ENCODE data around the gene ABHD17B.
A peak's percentile ranks its signal among the peaks of the same experiment; 100 is the strongest.

Gene ABHD17B

DNA sequence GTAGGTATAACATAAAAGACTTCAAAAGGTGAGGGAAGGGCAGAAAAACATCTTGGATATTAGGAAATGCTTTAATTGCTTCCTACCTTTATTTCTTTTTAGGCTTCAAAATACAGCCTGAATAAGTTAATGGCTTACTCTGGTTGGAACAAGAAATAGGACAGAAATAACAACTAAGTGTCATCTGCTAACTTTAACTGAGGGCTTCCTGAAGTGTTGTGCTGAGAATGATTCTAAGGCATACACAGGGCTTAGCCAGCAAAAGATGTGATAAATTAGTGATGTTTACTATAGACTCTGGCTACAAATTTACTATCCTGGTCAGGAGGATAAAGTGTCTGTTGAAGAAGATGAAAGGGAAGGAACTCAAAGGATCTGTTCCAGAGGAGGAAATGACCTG, 34.2 kb downstream of the ABHD17B start:
- Mint-ChIP-seq H3K4me3 (no peak overlapping the region), H3K27ac (no peak overlapping the region), H3K4me1 (ENCODE audit: low read depth) (peaks cover 18% of the 10 kb centered on the region), H3K9me3 (peaks cover 29% of the 10 kb centered on the region), H3K27me3 (no peaks in the 10 kb centered on the region), H3K36me3 (ENCODE audit: low read depth) (peaks cover 45% of the 10 kb centered on the region)
- no peak for DNase-seq

DNA sequence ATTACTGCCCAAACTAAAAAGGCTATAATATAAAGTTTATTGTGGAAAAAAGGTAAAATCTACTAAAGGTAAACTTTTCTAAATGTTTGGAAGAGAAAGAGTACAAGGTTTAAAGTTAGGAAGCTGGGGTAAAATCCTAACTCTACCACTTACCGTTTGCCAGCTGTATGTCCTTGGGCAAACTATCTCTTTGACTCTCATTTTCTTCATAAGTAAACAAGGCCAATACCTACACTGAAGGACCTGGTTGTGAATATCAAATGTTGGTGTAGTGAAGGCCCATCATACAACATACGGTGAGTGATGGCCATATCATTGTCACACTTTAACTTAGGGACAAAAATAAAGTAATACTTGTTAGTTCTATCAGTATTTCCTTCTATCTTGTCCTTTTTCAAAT, 34.9 kb downstream of the ABHD17B start:
- peaks cover 26% of the 10 kb centered on the region for H3K9me3 Mint-ChIP-seq
- no peaks in the 10 kb centered on the region for H3K27me3 Mint-ChIP-seq
- H3K27ac Mint-ChIP-seq: no peak overlapping the region
- no peak for DNase-seq
- peaks cover 45% of the 10 kb centered on the region for H3K36me3 Mint-ChIP-seq (ENCODE audit: low read depth)
- H3K4me3 Mint-ChIP-seq: no peak overlapping the region
- H3K4me1 Mint-ChIP-seq (ENCODE audit: low read depth): peaks cover 18% of the 10 kb centered on the region

DNA sequence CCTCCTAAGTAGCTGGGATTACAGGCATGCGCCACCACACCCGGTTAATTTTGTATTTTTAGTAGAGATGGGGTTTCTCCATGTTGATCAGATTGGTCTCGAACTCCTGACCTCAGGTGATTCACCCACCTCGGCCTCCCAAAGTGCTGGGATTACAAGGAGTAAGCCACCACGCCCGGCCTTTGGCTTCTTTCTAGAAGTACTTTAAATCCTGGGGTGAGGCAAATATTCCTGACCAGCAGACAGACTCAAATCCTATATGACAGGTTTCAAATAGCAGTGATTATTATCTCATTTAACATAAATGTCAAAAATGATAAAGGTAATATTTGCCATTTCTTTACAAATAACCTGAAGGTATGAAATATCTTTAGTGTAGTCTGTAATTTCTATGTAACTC, 35.6 kb downstream of the ABHD17B start:
- Mint-ChIP-seq H3K4me1 (ENCODE audit: low read depth) (peaks cover 16% of the 10 kb centered on the region), H3K4me3 (no peak overlapping the region), H3K27me3 (no peaks in the 10 kb centered on the region), H3K36me3 (ENCODE audit: low read depth) (peaks cover 49% of the 10 kb centered on the region), H3K27ac (no peak overlapping the region), H3K9me3 (peaks cover 22% of the 10 kb centered on the region)
- no peak for DNase-seq

DNA sequence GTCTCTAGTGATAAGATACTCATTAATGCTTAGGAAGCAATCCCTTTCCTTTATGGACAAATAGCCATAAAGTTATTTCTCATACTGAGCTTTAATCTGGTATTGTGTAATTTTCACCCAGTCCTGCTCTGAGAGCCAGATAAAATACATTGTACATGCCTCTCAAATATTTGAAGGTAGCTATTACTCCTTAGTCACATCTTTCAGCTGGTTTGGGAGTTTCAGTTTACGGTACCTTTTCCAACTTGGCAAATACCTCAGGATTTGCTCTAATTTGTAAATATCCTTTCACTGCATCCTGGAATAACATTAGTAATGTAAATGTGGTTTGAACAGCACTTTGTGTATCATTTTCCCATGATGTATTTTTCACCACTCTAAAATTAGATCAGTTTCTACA, 47.4 kb downstream of the ABHD17B start:
- Mint-ChIP-seq H3K27ac (no peak overlapping the region), H3K27me3 (no peaks in the 10 kb centered on the region), H3K4me1 (ENCODE audit: low read depth) (peaks cover 14% of the 10 kb centered on the region), H3K9me3 (peaks cover 20% of the 10 kb centered on the region), H3K4me3 (no peak overlapping the region), H3K36me3 (ENCODE audit: low read depth) (peaks cover 74% of the 10 kb centered on the region)
- no peak for DNase-seq

DNA sequence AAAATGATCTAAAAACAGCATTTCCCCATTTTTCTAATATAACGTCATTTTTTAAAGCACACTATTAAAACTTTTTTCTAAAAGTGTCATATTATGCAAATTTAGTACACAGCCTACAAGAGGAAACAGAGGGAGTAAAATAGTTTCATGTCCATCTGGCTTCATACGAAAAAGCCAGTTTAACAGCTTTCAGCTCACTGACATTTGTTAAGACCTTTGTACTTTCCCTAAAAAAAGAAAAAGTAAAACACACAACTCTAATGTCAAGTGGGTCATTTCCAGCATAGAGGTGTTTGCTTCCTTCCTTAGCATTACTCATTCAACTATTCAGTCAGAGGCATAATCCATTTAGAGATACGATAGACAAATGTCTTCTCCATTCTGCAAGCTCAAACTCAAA, 49.4 kb downstream of the ABHD17B start:
- no peak overlapping the region for H3K27ac Mint-ChIP-seq
- peaks cover 21% of the 10 kb centered on the region for H3K9me3 Mint-ChIP-seq
- H3K27me3 Mint-ChIP-seq: no peaks in the 10 kb centered on the region
- DNase-seq: no peak
- H3K4me1 Mint-ChIP-seq (ENCODE audit: low read depth): peaks cover 21% of the 10 kb centered on the region
- no peak overlapping the region for H3K4me3 Mint-ChIP-seq
- peaks cover 59% of the 10 kb centered on the region for H3K36me3 Mint-ChIP-seq (ENCODE audit: low read depth)

DNA sequence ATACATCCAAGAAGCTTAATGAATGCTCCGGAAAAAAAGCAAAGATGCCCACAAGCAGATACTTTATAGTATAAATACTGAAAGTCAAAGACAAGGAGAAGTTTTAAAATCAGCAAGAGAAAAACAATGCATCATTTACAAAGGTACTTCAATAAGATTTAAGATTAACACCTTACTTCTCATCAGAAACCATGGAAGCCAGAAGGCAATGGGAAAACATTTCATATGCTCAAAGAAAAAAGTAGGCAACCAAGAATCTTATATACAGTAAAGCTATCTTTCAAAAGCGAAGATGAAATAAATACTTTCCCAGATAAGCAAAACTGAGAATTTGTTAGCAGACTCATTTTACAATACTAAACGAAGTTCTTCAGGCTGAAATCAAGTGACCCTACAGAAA, 51.1 kb downstream of the ABHD17B start:
- Mint-ChIP-seq H3K27ac (no peak overlapping the region), H3K4me1 (ENCODE audit: low read depth) (peaks cover 21% of the 10 kb centered on the region), H3K27me3 (no peaks in the 10 kb centered on the region), H3K36me3 (ENCODE audit: low read depth) (peaks cover 47% of the 10 kb centered on the region), H3K9me3 (peaks cover 21% of the 10 kb centered on the region), H3K4me3 (no peak overlapping the region)
- no peak for DNase-seq

DNA sequence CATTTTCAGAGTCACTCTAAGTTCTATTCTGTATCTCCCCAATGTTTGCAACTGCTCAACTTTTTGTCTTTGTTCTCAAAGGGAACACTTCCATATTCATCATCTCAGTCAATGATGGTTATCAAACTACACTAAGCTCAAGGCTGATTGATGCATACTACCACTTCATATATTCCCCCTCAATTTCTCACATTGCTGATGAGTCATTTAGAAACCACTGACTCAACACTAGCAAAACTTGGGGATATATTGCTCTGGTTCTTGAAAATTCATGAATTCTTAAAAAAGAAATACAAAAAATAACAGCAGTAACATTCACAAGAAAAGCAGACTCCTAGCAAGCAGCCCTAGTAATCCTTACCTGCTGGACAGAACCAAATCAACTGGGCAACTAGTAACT, 52.2 kb downstream of the ABHD17B start:
- Mint-ChIP-seq H3K27ac (peak overlapping the region; percentile 79), H3K36me3 (ENCODE audit: low read depth) (peaks cover 40% of the 10 kb centered on the region), H3K9me3 (peaks cover 21% of the 10 kb centered on the region), H3K4me3 (no peak overlapping the region), H3K4me1 (ENCODE audit: low read depth) (peaks cover 31% of the 10 kb centered on the region), H3K27me3 (no peaks in the 10 kb centered on the region)
- DNase-seq: no peak

DNA sequence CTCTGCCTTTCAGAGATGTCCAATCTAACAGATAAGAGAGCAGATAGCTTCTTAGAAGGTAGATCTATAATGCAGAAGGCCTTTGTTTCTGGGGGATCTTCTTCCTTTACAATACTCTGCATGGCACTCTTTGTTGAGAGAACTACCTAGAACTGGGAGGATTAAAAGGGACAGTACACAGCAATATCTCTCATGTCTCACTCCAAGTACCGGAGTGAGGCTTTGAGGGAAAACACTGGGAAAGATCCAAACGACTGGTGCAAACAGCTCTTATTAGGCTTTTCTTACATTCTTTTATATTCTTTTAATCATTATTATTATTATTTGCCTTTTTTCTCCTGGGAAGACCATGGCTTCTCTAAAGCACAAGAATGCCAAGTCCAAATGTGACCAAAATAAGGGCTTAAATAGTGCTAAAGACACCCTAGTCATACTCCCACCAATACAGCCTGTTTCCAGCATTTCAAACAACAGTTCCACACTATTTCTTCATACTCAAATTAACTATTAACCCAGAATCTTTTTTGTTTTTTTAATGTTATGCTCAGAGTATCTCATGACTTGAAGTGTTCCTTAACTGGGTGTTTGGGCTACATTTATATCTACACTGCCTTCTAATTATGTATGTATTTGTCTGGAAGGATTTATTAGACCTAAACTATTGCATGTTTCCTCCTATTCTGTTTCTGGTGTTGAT, 52.7 kb downstream of the ABHD17B start:
- Mint-ChIP-seq H3K4me1 (ENCODE audit: low read depth) (peaks cover 29% of the 10 kb centered on the region), H3K36me3 (ENCODE audit: low read depth) (peaks cover 35% of the 10 kb centered on the region), H3K27ac (peak overlapping the region; percentile 79), H3K9me3 (peaks cover 21% of the 10 kb centered on the region), H3K4me3 (no peak overlapping the region), H3K27me3 (no peaks in the 10 kb centered on the region)
- no peak for DNase-seq

DNA sequence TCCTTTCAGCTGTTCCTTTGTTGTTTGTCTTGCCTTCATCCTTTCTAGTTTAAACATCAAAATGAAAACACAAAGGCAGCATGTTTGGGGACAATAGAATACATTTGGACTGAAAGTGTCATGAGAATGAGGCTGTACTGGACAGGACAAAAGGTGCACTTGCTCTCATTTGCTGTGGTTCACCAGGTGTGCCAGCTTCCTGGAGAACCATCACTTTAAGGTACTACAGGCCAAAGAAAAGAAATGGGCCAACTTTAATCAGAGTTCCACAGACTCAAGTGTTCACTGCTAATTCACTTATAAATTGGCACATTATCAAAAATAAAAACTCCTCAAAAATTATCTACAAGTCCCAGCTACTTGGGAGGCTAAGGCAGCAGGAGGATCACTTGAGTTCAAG, 53.8 kb downstream of the ABHD17B start:
- peaks cover 37% of the 10 kb centered on the region for H3K4me1 Mint-ChIP-seq (ENCODE audit: low read depth)
- peaks cover 26% of the 10 kb centered on the region for H3K36me3 Mint-ChIP-seq (ENCODE audit: low read depth)
- H3K27ac Mint-ChIP-seq: no peak overlapping the region
- peaks cover 21% of the 10 kb centered on the region for H3K9me3 Mint-ChIP-seq
- H3K27me3 Mint-ChIP-seq: no peaks in the 10 kb centered on the region
- no peak overlapping the region for H3K4me3 Mint-ChIP-seq
- DNase-seq: no peak

DNA sequence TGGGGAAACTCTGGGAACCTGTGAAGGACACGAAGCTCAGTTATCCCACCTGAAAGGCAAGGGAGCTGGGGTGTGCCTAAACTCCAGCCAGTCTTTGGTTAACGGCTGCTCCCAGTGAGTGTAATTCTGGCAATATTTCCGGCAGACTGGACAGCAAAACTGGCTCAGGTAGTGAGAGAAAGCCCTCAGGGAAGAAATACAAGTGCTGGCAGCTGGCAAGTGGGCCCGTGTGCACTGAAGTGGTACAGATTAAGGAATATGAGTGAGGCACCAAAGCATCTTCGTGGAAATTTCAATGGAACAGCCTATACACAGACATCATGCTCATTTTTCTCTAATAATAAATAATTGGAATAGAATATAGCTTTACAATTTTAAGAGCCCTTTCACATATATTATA, 56.2 kb downstream of the ABHD17B start:
- no peaks in the 10 kb centered on the region for H3K27me3 Mint-ChIP-seq
- no peak for DNase-seq
- H3K36me3 Mint-ChIP-seq (ENCODE audit: low read depth): peaks cover 5% of the 10 kb centered on the region
- peak overlapping the region; percentile 64 for H3K27ac Mint-ChIP-seq
- peaks cover 36% of the 10 kb centered on the region for H3K4me1 Mint-ChIP-seq (ENCODE audit: low read depth)
- H3K4me3 Mint-ChIP-seq: no peak overlapping the region
- H3K9me3 Mint-ChIP-seq: peaks cover 7% of the 10 kb centered on the region

DNA sequence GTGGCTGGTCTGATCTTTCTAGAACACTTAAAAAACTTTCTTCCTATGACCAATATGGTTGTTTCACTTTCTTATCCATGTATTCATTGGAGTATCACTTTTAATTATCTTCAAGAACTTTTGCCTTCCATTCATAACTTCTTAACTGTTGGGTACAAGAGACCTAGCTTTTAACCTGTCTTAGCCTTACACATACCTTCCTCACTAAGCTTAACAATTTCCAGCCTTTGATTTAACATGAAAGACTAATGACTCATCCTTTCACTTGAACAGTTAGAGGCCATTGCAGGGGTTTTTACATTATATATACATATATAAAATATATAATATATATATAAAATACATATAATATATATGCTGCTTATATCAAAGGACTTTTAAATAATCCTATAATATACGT, 57.9 kb downstream of the ABHD17B start:
- no peaks in the 10 kb centered on the region for H3K36me3 Mint-ChIP-seq (ENCODE audit: low read depth)
- H3K4me3 Mint-ChIP-seq: no peak overlapping the region
- H3K9me3 Mint-ChIP-seq: no peaks in the 10 kb centered on the region
- H3K27ac Mint-ChIP-seq: peak overlapping the region; percentile 80
- H3K27me3 Mint-ChIP-seq: no peaks in the 10 kb centered on the region
- DNase-seq: no peak
- H3K4me1 Mint-ChIP-seq (ENCODE audit: low read depth): peaks cover 22% of the 10 kb centered on the region

DNA sequence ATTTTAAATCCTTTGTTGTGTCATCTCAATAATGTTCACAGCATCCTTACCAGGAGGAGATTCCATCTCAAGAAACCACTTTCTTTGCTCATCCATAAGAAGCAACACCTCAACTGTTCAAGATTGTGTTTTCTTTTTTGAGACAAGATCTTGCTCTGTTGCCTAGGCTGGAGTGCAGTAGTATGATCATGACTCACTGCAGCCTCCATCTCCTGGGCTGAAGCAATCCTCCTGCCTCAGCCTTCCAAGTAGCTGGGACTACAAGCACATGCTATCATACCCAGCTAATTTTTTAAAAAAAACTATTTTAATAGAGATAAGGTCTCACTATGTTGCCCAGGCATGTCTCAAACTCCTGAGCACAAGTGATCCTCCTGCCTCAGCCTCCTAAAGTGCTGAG, 60.0 kb downstream of the ABHD17B start:
- no peak for DNase-seq
- peaks cover 20% of the 10 kb centered on the region for H3K4me1 Mint-ChIP-seq (ENCODE audit: low read depth)
- no peak overlapping the region for H3K27ac Mint-ChIP-seq
- no peak overlapping the region for H3K4me3 Mint-ChIP-seq
- no peaks in the 10 kb centered on the region for H3K36me3 Mint-ChIP-seq (ENCODE audit: low read depth)
- H3K9me3 Mint-ChIP-seq: no peaks in the 10 kb centered on the region
- H3K27me3 Mint-ChIP-seq: no peaks in the 10 kb centered on the region

DNA sequence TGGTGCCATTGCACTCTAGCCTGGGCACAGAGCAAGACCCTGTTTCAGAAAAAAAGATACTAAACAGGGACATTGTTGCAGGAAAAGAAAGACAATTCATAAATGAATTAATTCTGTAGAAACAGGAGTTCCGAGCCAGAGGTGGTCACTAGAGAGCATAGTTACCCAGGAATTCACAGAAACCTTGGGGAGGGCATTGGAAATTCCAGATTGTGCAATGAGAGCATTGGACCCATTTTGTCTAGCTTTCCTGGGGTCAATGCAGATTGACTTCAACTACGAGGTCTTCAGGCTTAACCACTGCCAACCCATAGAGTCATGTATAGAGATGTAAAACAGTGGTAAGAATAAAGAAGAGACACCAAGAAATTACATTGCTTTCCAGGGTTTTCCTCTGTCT, 63.1 kb downstream of the ABHD17B start:
- no peak for DNase-seq
- Mint-ChIP-seq H3K4me3 (no peak overlapping the region), H3K27me3 (no peaks in the 10 kb centered on the region), H3K9me3 (no peaks in the 10 kb centered on the region), H3K4me1 (ENCODE audit: low read depth) (peaks cover 6% of the 10 kb centered on the region), H3K36me3 (ENCODE audit: low read depth) (no peaks in the 10 kb centered on the region), H3K27ac (no peak overlapping the region)

DNA sequence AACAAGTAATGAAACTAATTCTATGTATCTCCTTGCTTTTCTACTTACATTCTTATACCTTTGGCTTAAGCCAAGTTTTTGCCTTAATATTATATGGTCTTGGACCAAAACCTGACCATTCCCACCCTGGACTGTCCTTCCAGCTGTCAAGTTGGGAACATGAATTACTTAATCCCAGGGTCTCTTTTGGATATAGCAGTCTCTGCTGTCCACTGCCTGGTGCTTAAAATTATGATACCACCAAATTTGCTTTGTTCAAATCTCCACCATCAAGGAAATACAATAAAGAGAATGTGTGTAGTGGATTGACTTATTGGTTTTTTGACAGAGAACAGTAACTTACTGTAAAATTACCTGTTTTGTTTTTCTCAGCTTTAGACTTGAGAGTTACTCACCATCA, 66.2 kb downstream of the ABHD17B start:
- Mint-ChIP-seq H3K36me3 (ENCODE audit: low read depth) (no peaks in the 10 kb centered on the region), H3K4me1 (ENCODE audit: low read depth) (no peaks in the 10 kb centered on the region), H3K9me3 (no peaks in the 10 kb centered on the region), H3K27ac (no peak overlapping the region), H3K4me3 (no peak overlapping the region), H3K27me3 (no peaks in the 10 kb centered on the region)
- DNase-seq: no peak

DNA sequence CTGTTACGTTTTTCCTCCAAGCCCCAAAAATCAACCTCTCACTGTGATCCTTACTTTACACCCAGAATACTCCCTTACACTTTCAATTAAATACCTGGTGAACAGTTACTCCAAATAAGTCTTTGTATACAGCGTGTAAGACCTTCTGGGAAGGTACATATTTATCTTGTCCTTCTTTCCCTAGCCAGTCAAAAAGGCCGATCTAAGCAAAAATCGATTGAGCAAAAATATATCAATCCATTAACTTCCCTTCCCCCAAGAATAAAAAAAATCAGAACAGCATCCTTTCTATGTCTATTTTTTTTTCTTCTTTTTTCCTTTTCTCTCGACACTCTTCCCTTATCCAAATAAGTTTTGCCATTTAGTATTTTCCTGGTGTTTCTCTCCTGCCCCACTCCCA, 71.3 kb downstream of the ABHD17B start:
- Mint-ChIP-seq H3K4me1 (ENCODE audit: low read depth) (no peaks in the 10 kb centered on the region), H3K4me3 (no peak overlapping the region), H3K27me3 (peaks cover 3% of the 10 kb centered on the region), H3K9me3 (peaks cover 6% of the 10 kb centered on the region), H3K27ac (no peak overlapping the region), H3K36me3 (ENCODE audit: low read depth) (no peaks in the 10 kb centered on the region)
- DNase-seq: no peak

DNA sequence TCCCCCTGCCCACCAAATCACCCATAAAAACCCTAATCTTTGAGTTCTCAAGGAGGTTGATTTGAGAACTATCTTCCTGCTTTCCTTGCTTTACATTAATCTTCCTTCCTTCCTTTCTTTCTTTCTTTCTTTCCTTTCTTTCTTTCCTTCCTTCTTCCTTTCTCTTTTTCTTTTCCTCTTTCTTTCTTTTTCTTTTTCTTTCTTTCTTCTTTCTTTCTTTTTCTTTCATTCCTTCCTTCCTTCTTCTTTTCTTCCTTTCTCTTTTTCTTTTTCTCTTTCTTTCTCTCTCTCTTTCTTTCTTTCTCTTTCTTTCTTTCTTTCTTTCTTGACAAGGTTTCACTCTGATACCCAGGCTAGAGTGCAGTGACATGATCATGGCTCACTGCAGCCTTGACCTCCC, 75.4 kb downstream of the ABHD17B start:
- no peak for DNase-seq
- H3K4me3 Mint-ChIP-seq: no peak overlapping the region
- H3K27me3 Mint-ChIP-seq: peaks cover 3% of the 10 kb centered on the region
- no peak overlapping the region for H3K27ac Mint-ChIP-seq
- H3K9me3 Mint-ChIP-seq: peaks cover 9% of the 10 kb centered on the region
- H3K4me1 Mint-ChIP-seq (ENCODE audit: low read depth): no peaks in the 10 kb centered on the region
- no peaks in the 10 kb centered on the region for H3K36me3 Mint-ChIP-seq (ENCODE audit: low read depth)
